NT2/D1 (cell line): ENCODE measurements around the gene TM4SF4.

ENCODE experiments used
- YY1 ChIP-seq: IDR thresholded peaks from 2 replicates; pipeline ENCODE4 v1.6.1; 2011; ENCODE audit not compliant: insufficient read length, insufficient read depth
- ZNF274 ChIP-seq: IDR thresholded peaks from 2 replicates; pipeline ENCODE4 v1.6.1; 2011; ENCODE audit warnings: mild to moderate bottlenecking, low read depth, low read length

- TF ChIP-seq YY1 (no peak), ZNF274 (no peak)
These were observed 19.7 kb downstream of the TM4SF4 start for GRCh38 chr3:149494022-149494758.
